HEK293 (cell line): ENCODE measurements around the gene ISOC2.

Source experiments
- CTCF ChIP-seq: fragments of 450-650 bp; formaldehyde crosslinking; IDR thresholded peaks from 2 replicates; pipeline ENCODE4 v1.5.1; 2016; ENCODE audit warnings: missing biosample characterization, missing genetic modification characterization
- GLI4 ChIP-seq: fragments of 450-650 bp; formaldehyde crosslinking; IDR thresholded peaks from 2 replicates; pipeline ENCODE4 v1.5.1; 2016; ENCODE audit warnings: missing biosample characterization, missing genetic modification characterization
- GLIS2 ChIP-seq: fragments of 450-650 bp; formaldehyde crosslinking; IDR thresholded peaks from 2 replicates; pipeline ENCODE4 v1.5.1; 2016; ENCODE audit warnings: missing biosample characterization, missing genetic modification characterization
- HOXA7 ChIP-seq: sonication (generic); formaldehyde crosslinking; IDR thresholded peaks from 2 replicates; pipeline ENCODE4 v1.8.1; 2022; ENCODE audit warnings: missing genetic modification reagents, borderline replicate concordance
- KLF1 ChIP-seq: fragments of 450-650 bp; formaldehyde crosslinking; IDR thresholded peaks from 2 replicates; pipeline ENCODE4 v1.5.1; 2016; ENCODE audit warnings: missing biosample characterization, missing genetic modification characterization
- PRDM10 ChIP-seq: fragments of 450-650 bp; formaldehyde crosslinking; IDR thresholded peaks from 2 replicates; pipeline ENCODE4 v1.5.1; 2016; ENCODE audit warnings: missing biosample characterization, missing genetic modification characterization
- SP3 ChIP-seq: fragments of 450-650 bp; formaldehyde crosslinking; IDR thresholded peaks from 2 replicates; pipeline ENCODE4 v1.5.1; 2016; ENCODE audit warnings: missing biosample characterization, missing genetic modification characterization
- ZBTB20 ChIP-seq: fragments of 450-650 bp; formaldehyde crosslinking; IDR thresholded peaks from 2 replicates; pipeline ENCODE4 v1.5.1; 2016; ENCODE audit warnings: missing biosample characterization, missing genetic modification characterization
- ZBTB44 ChIP-seq: fragments of 450-650 bp; IDR thresholded peaks from 2 replicates; pipeline ENCODE4 v1.5.1; 2018; ENCODE audit warnings: missing biosample characterization, mild to moderate bottlenecking, missing genetic modification characterization
- ZBTB7A ChIP-seq: fragments of 450-650 bp; formaldehyde crosslinking; IDR thresholded peaks from 2 replicates; pipeline ENCODE4 v1.5.1; 2016; ENCODE audit warnings: low read depth, missing biosample characterization, missing genetic modification characterization
- ZFHX2 ChIP-seq: fragments of 450-650 bp; formaldehyde crosslinking; conservative IDR thresholded peaks from 2 replicates; pipeline ENCODE4 v1.5.1; 2016; ENCODE audit warnings: missing biosample characterization, missing genetic modification characterization
- ZNF121 ChIP-seq: fragments of 450-650 bp; formaldehyde crosslinking; IDR thresholded peaks from 2 replicates; pipeline ENCODE4 v1.5.1; 2016; ENCODE audit warnings: missing biosample characterization, missing genetic modification characterization
- ZNF132 ChIP-seq: fragments of 450-650 bp; formaldehyde crosslinking; IDR thresholded peaks from 2 replicates; pipeline ENCODE4 v1.5.1; 2017; ENCODE audit warnings: missing biosample characterization, missing genetic modification characterization, borderline replicate concordance
- ZNF148 ChIP-seq: fragments of 450-650 bp; formaldehyde crosslinking; IDR thresholded peaks from 2 replicates; pipeline ENCODE4 v1.5.0; 2017; ENCODE audit warnings: missing biosample characterization, missing genetic modification characterization, borderline replicate concordance
- ZNF155 ChIP-seq: fragments of 450-650 bp; formaldehyde crosslinking; IDR thresholded peaks from 2 replicates; pipeline ENCODE4 v1.5.1; 2016; ENCODE audit warnings: missing biosample characterization, missing genetic modification characterization
- ZNF248 ChIP-seq: fragments of 450-650 bp; formaldehyde crosslinking; IDR thresholded peaks from 2 replicates; pipeline ENCODE4 v1.5.1; 2017; ENCODE audit warnings: missing biosample characterization, missing genetic modification characterization
- ZNF324 ChIP-seq: fragments of 450-650 bp; formaldehyde crosslinking; IDR thresholded peaks from 2 replicates; pipeline ENCODE4 v1.5.1; 2016; ENCODE audit warnings: missing biosample characterization, missing genetic modification characterization
- ZNF335 ChIP-seq: fragments of 450-650 bp; formaldehyde crosslinking; conservative IDR thresholded peaks from 2 replicates; pipeline ENCODE4 v1.5.1; 2016; ENCODE audit warnings: missing biosample characterization, missing genetic modification characterization
- ZNF354C ChIP-seq: fragments of 450-650 bp; formaldehyde crosslinking; IDR thresholded peaks from 2 replicates; pipeline ENCODE4 v1.5.1; 2016; ENCODE audit warnings: missing biosample characterization, missing genetic modification characterization, low read depth, borderline replicate concordance
- ZNF398 ChIP-seq: fragments of 450-650 bp; formaldehyde crosslinking; IDR thresholded peaks from 2 replicates; pipeline ENCODE4 v1.5.1; 2017; ENCODE audit warnings: missing biosample characterization, missing genetic modification characterization
- ZNF560 ChIP-seq: fragments of 450-650 bp; formaldehyde crosslinking; IDR thresholded peaks from 2 replicates; pipeline ENCODE4 v1.5.1; 2017; ENCODE audit warnings: missing biosample characterization, missing genetic modification characterization, borderline replicate concordance
- ZNF639 ChIP-seq: fragments of 450-650 bp; formaldehyde crosslinking; IDR thresholded peaks from 2 replicates; pipeline ENCODE4 v1.5.1; 2016; ENCODE audit warnings: missing biosample characterization, missing genetic modification characterization
- ZNF704 ChIP-seq: fragments of 450-650 bp; formaldehyde crosslinking; IDR thresholded peaks from 2 replicates; pipeline ENCODE4 v1.5.1; 2016; ENCODE audit warnings: missing biosample characterization, missing genetic modification characterization
- ZNF777 ChIP-seq: fragments of 450-650 bp; formaldehyde crosslinking; IDR thresholded peaks from 2 replicates; pipeline ENCODE4 v1.5.1; 2017; ENCODE audit warnings: missing biosample characterization, missing genetic modification characterization, borderline replicate concordance
- ZNF837 ChIP-seq: fragments of 450-650 bp; formaldehyde crosslinking; IDR thresholded peaks from 2 replicates; pipeline ENCODE4 v1.5.1; 2016; ENCODE audit warnings: missing biosample characterization, missing genetic modification characterization

ISOC2 gene

GRCh38 chr19:55443045-55443823, 18.2 kb downstream of the ISOC2 start, which contains the start of gene SHISA7 (continued):
- TF ChIP-seq ZNF560 (tag by site-specific recombination) (no peak), ZNF354C (tag by site-specific recombination) (no peak), ZNF704 (tag by site-specific recombination) (no peak), GLI4 (tag by site-specific recombination) (0 out of 2 replicates have a peak, but pooled peaks have one; percentile 35), ZBTB20 (tag by site-specific recombination) (peak; percentile 47; the same call in 1 of the 2 replicates), ZNF248 (tag by site-specific recombination) (no peak), ZBTB7A (no peak), ZNF132 (tag by site-specific recombination) (no peak), HOXA7 (CRISPR knock-in tag) (no peak), ZNF155 (no peak), ZFHX2 (tag by site-specific recombination) (peak; percentile 99), SP3 (tag by site-specific recombination) (peak; percentile 84), CTCF (tag by site-specific recombination) (0 out of 2 replicates have a peak, but pooled peaks have one; percentile 10), ZNF398 (tag by site-specific recombination) (peak; percentile 91), ZNF837 (tag by site-specific recombination) (no peak), PRDM10 (tag by site-specific recombination) (peak; percentile 87), ZBTB44 (tag by site-specific recombination) (no peak), ZNF777 (tag by site-specific recombination) (no peak), ZNF639 (tag by site-specific recombination) (no peak), ZNF121 (tag by site-specific recombination) (no peak), ZNF335 (tag by site-specific recombination) (peak; percentile 77), GLIS2 (tag by site-specific recombination) (0 out of 2 replicates have a peak, but pooled peaks have one; percentile 59), ZNF324 (no peak), ZNF148 (no peak), KLF1 (tag by site-specific recombination) (peak; percentile 63; the same call in 1 of the 2 replicates)
